NAMALWA (cell line): ENCODE results near the gene MCF2L2.
"Not testable (repeated sequence)": the region's sequence is repeated elsewhere in the genome, so short reads cannot be mapped to it uniquely, and the experiment has no call there.

Source experiments
- DNase-seq: peaks from one replicate; pipeline ENCODE4 v3.0.0-alpha.2; 2015; ENCODE audit warnings: low spot score

Gene MCF2L2

DNA sequence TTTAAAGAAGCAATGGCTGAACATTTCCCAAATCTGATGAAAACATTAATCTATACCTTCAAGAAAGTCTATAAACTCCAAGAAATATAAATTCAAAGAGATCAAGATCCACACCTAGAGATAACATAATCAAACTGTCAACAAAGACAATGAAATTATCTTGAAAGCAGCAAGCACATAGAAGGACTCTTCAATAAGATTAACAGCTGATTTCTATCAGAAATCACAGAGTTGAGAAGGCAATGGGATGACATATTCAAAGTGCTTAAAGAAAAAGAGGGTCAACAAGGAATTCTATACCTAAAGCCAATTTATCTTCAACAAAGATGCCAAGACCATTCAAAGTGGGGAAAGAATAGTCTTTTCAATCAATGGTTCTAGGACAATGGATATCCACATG is 224.7 kb downstream of the MCF2L2 start:
- no peak for DNase-seq

- no peak for DNase-seq
Measured at GRCh38 chr3:183202004-183202722, 226.3 kb downstream of the MCF2L2 start.

DNA sequence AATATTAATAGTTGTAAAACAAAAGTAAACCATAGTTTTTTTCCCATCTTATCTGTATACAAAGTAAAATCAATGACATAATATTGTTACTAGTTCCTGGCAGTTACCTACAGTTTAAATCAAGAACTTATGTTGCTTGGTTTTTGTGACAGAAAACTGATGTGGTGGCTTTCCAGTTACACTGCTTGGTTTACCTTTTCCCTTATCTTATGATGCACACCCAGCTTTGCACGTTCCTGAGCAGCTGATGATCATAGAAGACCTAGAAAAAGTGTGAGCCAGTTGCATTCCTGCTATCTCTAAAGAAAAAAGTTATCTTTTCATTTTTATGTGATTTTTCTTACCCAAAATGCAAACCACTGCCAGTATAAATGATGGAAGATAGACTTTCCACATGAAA is 229.5 kb downstream of the MCF2L2 start:
- no peak for DNase-seq

- no peak for DNase-seq
Measured at GRCh38 chr3:183197734-183198133, 230.7 kb downstream of the MCF2L2 start.

DNA sequence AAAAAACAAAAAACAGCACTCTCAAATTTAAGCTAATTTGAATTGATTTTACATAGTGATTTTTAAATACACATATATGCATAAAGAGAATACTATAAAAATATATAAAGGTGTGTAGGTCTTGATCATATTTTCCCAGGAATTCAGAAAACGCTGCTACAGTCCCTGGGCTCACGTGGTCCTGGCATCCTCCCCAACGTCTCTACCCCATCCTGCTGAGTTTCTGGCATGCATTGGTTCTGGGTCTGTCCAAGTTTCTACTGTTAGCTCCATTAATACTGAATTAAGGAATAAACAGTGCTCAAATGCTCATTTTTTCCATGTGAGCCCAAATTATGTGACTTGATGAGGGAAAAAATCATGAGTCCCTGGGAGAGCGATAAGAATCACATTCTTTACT is 233.2 kb downstream of the MCF2L2 start:
- DNase-seq = no peak

GRCh38 chr3:183193762-183194689 is 234.4 kb downstream of the MCF2L2 start:
- no peak for DNase-seq

DNA sequence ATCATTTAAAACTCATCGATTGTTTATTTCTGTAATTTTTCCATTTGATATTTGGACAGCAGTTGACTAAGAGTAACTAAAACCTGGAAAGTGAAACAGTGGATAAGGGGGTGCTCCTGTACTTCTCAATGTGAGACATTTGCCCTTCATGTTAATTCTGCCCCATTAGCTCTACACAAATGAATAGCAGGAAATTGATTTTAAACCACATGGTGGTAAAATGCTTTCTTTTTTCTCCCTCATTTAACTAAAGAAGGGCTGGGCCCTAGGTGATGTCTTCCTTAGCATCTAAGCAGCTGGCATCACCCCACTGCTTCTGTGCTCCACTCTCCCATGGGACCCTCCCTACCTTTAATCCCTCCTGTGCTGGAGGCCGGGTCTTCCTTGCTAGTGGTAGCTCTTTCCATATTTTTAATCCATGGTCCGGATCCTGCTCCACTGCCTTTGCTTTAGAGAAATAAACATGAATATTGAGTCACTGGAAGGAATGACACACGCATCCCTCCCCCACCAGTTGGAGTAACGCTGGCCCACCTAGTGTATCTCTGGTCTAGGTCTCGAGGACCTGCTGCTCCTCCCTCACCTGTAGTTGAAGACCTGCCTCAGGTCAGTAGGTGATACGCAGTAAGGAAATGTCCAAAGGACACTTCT is 235.6 kb downstream of the MCF2L2 start:
- no peak for DNase-seq

DNA sequence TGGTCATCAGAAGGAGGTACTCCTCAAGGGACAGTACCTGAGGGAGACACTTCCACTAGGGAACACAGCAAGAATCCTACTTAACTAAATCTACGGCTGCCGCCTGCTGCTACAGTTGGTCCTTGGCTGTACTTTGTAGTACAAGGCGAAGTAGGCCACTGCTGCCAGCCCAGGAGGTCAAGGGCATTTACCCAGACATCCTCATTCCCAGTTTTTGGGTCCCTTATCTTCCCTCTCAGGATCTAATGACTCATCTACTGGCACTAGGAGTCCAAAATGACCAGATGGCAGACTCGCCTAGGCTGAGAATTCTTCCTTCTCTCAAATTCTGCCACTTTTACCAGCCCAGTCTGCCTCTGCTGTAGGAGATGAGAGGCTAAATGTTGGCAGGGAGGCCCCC is 238.8 kb downstream of the MCF2L2 start:
- no peak for DNase-seq

- DNase-seq = peak; percentile 67
Measured at GRCh38 chr3:183188895-183189462, 239.4 kb downstream of the MCF2L2 start.

DNA sequence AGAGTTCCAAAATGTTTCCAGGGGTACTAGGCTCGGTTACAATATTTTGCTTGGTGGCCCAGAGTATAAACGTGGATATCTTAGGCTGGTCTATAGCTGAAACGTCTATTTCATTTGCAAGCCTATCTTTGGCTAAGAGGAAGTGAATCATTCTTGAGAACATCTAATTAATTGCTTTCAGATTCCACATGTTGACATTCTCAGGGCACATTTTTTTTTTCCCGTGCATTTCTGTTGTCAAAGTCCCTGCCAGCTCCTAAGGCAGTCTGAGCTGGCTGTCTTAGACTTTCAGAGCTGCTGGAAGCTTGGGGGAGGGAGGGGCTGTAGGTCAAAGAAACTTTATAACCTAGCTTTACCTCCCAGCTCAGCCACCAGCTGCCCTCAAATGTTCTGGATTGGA is 242.7 kb downstream of the MCF2L2 start:
- DNase-seq = peak; percentile 26

DNA sequence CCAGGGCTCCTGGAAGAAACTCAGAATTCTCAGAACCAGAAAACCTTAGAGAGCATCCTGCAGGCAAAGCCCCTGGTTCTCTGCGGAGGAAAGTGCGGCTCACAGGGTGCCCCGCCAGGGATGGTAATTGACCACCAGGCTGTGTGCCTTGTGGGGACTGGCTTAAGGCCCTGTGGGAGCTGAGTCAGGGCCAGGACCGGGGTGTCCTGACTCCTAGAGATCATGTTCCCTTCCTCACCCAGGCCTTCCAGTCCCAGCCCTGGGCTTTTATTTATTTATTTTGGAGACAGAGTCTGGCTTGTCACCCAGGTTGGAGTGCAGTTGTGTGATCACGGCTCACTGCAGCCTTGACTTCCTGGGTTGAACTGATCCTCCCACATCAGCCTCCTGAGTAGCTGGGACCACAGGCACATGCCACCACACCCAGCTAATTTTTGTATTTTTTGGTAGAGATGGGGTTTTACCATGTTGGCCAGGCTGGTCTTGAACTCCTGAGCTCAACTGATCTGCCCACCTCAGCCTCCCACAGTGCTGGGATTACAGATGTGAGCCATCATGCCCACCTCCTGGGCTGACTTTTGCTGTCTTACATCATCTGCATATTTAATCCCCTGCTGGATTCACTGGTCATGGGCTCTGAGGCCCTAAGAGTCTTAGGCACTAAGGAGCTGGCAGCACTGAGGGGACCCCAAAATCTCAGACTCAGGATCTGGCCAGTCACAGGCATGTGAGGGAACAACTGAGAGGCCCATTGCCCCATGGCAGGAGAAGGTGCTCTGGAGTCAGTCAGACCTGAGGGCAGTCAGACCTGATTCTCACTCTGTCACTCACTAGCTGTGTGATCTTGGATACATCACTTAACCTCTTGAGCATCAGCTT is 245.4 kb downstream of the MCF2L2 start:
- DNase-seq = no peak

DNA sequence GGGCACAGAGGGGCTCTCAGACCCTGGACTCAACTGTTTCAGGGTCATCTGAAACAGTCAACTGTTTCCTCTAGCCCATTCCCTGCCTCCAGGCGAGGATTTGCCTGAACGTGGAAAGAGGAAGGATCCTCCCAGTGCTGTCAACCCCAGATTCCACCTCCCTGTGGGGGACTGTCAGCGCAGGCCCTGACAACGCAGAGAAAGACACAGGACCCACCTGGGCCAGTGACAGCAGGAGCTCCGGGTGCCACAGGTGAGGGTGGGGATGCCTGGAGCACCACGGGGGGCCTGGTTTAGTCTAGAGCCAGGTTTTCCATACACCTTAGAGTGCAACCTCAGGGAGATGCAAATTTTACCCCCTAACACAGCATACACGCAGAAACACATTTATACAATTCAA is 246.3 kb downstream of the MCF2L2 start:
- DNase-seq = no peak

DNA sequence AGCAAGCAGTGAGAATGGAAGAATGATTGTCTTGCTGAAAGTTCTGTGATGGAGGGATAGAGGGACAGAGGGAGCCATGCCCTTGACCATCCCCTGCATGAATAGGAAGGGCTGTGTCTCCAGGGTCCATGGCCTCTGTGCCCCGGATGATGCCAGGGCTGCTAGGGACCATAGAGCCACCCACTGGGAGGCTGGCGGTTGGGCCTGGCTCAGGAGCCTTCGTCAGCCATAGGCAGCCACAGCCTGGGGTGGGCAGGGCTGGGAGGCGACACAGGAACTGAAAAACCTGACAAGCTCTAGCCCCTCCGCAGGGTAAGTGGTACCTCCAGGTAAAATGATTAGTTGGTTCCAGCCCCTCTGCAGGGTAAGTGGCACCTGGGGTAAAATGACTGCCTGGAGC is 246.8 kb downstream of the MCF2L2 start:
- DNase-seq = no peak

GRCh38 chr3:183180784-183181295 is 247.6 kb downstream of the MCF2L2 start:
- DNase-seq = no peak

DNA sequence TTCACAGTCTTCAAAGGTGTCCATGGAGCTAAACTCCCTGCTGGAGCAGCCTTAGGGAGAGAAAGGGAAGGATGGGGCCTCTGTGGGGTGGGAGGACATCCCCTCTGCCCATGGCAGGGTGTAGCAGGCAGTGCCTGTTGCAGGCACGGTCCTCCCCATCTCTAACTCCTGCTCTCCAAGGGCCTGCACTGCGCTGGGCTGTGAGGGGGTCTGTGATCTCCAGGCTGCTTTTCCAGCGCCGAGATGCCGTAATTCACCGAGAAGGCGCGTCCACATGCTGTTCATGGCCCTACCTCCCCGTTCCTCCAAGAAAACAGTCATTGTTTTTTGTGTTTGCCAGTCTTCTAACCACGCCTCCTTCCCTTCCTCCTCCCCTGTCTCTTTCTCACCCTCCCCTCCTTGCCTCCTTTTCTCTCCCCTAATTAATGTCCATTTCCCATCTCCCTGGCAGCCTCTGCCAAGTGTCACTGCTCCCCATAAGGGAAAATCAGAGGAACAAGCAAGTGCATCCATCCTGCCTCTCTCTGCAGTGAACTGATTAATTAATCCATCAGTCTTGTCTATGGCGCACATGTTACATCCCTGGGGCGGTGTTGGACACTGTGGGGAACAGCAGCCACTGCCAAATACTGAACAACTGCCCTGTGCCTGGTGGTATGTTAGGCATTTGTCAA is 248.2 kb downstream of the MCF2L2 start:
- DNase-seq = no peak

- not testable (repeated sequence) for DNase-seq
Measured at GRCh38 chr3:183179550-183179908, 248.9 kb downstream of the MCF2L2 start.

GRCh38 chr3:183178833-183179549 is 249.4 kb downstream of the MCF2L2 start:
- no peak for DNase-seq

DNA sequence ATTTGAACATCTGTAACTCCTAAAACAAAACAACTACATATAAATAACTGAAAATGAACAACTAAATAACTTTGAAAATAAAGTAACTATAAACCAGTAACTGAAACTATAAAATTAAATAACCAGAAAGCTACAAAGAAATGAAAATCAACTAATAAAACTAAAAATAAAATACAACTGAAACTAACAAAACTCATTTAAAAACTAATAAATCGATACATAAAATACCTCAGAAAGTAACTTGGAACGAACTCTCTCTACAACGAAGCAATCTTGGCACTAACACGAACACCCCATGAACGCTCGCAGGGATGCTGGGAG is 249.9 kb downstream of the MCF2L2 start:
- no peak for DNase-seq

GRCh38 chr3:183172051-183172639 is 256.3 kb downstream of the MCF2L2 start:
- no peak for DNase-seq

DNA sequence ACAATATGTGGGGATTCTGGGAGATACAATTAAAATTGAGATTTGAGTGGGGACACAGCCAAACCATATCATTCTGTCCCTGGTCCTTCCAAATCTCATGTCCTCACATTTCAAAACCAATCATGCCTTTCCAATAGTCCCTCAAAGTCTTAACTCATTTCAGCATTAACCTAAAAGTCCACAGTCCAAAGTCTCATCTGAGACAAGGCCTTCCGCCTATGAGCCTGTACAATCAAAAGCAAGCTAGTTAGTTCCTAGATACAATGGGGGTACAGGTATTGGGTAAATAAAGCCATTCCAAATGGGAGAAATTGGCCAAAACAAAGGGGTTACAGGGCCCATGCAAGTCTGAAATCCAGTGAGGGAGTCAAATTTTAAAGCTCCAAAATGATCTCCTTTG is 260.4 kb downstream of the MCF2L2 start:
- DNase-seq = not testable (repeated sequence)
